GM18951 (cell line): Measurements from ENCODE around the gene THRB.

Experiments
- POLR2A ChIP-seq: IDR thresholded peaks from 4 replicates; pipeline ENCODE4 v1.6.1; 2011; ENCODE audit warnings: mild to moderate bottlenecking; ENCODE audit not compliant: insufficient read length, insufficient read depth; ENCODE audit errors: extremely low read depth
- in situ Hi-C: fragments of 300-500 bp; cut with MboI; formaldehyde crosslinking; loops from one replicate; pipeline ENCODE4 v1.12.0; 2022; ENCODE audit warnings: low sequenced_read_pairs, mixed read lengths, inconsistent platforms; ENCODE audit not compliant: unreplicated experiment

Gene THRB

DNA sequence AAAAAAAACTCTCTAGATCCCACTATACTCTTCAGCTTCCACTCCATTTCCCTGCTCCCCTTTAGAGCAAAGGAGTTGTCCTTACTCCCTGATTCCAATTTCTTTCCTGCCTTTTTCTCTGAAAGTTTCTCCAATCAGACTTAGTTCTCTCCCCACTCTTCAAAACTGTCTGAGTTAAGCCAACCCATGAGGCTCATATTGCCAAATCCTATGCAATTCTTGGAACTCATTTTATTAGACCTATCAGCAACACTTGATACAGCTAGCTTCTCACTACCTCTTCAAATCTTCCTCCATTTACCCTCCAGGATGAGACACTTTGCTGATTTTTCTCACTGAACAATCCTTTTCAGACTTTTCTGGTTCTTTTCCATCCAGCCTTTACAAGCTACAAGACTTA lies 233.1 kb downstream of the THRB start:
- in situ Hi-C loops: no loop called here
- no peak for TF ChIP-seq POLR2A

DNA sequence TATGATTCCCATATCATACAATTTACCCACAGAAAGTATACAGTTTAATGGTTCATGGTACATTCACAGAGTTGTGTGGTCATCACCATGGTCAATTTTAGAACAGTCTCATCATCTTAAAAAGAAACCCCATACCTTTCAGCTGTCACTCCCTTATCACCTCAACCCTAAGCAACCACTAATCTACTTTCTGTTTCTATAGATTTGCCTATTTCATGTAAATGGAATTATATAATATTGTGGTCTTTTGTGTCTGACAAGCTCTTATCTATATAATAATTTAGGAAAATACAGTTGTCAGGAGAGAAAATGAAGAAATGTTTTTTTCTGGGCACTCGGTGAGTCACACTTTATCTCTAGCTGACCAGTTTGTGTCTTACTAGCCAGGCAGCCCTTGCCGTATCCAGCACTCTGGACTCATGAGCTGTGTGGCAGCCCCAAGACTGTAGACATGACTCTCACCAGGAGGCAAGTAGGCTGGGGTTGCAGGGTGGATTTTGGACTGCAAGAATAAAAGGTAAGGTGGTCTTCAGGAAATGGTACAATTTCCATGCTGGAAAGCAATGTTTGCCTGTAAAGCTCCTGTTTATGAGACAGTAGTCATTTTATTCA lies 234.6 kb downstream of the THRB start:
- in situ Hi-C loops: no loop called here
- no peak for TF ChIP-seq POLR2A

DNA sequence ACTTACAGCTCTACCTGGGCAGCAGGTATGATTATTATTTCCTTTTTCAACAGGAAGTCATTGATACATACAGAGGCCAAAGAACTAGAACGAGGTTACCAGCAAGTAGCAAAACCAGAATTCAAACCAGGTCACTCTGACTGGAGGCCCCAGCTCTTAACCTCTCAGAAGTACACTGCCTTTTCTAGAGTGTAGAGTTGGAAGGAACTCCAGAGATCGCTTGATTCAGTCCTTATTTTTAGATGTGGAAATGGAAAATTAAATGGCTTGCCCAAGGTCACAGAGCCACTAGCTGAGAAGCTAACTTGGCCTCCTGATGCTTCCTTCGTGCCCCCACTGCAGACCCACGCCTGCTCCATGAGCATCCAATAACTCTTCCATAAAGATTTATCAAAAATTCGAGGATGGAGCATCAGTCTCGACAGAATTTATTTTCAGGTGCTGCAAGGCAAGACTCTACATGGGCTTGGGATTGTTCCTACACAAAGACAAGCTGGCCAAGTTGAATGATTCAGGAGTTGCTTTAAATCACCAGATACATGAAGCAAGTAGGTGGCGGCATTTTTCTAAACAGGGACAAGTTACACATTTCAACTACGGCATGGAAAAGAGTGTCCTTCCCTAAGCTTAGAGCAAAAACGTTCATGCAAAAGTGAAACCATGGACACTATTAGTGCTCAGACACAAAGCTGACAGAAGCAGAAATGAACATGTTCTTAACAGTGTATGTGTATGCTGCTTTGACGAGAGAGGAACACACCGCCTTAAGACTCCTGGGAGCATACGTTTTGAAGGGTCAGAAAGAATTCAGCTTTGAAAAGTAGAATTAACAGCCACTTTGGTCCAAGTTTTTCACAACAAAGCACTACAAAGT lies 235.7 kb downstream of the THRB start:
- in situ Hi-C loops: no loop called here
- TF ChIP-seq POLR2A: no peak

DNA sequence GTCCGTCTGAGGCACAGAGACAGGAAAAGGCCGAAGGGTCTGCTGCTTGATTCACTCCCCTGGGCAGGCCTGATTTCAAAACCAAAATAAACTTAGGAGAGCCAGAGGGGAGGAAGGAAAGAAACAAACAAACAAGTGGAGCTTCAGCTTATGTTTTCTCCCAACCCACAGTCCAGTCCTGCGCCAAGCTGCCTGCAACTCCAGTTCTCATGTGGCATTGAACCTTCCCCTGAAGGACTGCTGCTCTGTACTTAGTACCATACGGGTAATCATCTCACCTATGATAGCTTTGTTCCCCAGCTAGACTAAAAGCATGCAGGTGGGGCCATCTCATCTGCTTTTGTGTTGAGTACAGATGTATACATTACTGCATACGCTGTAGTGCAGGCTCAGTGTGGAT lies 236.4 kb downstream of the THRB start:
- in situ Hi-C loops: no loop called here
- no peak for TF ChIP-seq POLR2A

DNA sequence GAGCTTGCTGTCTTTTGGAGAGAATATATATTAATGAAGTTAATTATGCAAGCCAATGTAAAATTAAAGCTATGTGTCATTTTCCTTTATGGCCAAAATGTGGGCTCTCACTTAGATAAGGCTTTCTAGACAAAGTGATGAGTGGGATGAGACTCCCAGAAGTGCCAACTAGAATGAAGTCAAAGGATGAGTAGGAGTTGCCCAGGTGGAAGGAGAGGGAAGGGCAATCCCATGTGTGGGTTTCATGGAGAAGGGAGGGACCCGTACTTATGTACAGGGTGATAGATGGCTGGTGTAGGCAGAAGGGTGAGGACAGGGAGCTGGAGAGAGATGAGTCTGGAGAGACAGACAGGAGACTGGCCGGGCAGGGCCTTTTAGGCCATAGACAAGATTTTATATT lies 239.2 kb downstream of the THRB start:
- in situ Hi-C loops: no loop called here
- no peak for TF ChIP-seq POLR2A

DNA sequence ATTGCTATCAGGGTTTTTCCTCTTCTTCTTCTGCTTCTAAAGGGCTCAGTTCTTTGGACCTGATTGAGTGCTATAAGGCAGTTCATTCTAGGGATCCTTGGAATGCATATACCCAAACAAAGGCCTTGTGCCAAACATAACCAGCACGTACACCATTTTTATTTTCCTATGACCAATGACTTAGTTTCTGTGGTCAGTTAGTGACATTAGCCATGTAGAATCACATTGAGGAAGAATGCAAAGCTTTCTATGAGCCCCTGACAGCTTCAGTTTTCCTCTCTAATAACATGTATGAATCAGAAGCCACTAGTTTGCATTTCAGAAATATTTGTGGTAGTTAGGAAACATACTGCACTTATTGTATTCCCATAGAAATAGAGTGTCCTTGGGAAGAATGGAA lies 240.0 kb downstream of the THRB start:
- in situ Hi-C loops: no loop called here
- no peak for TF ChIP-seq POLR2A

DNA sequence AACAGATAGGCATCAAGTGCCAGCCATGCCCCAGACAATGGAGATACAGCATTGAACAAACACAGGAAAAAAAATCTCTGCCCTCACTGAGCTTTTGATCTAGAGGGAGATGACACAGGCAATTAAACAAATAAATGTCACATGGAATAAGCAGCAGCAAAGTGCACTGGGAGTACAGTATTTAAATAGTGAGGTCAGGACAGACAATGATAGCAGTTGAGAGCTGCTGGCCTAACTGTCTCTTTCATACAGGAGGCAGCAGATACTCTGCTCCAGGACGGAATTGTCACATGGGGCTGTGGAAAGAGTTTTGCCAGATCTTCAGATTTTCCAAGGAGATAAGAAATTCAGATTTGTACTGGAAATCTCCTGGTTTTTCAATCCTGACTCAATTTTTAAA lies 241.3 kb downstream of the THRB start:
- in situ Hi-C loops: no loop called here

DNA sequence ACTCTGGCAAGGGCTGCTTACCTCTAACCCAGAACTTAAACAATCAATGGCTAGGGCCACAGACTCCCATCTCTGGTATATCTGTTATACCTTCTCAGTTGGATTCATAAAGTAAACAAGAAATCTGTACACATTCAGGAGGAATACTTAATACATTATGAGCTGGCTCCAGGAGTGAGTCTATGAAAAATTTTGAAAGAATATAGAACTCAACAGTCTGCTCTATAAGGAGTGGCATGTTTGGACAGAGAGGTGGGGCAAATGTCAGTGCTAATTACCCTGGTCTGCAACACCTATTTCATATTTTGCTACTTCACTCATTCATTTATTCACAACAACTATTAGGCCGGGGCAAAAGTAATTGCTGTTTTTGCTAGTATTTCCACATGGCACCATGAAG lies 245.1 kb downstream of the THRB start:
- TF ChIP-seq POLR2A: no peak
- in situ Hi-C loops: loop anchor here (25.0 kb wide), 1 partner anchor 362 kb away; no protein-coding TSS in a partner anchor

More for the DNA sequence above, 241.3 kb downstream of the THRB start:
- no peak for TF ChIP-seq POLR2A

DNA sequence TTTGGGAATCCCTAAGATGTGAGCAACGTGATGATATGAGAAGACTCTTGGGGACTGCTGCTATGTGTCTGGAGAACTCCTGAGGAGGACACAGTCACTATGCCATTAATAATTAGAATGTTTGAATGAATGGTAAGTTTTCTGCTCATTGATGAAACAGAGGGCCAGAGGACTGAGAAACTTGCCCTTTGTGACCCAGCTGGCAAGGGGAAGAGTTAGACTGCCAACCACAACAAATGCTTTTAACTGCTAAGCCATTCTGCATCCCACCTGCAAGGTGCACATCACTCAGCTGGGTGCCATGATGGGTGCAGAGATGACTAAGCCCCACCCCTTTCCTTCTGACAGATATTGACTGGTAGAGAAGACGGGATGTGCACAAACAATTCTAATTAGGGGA lies 249.6 kb downstream of the THRB start:
- in situ Hi-C loops: loop anchor here (25.0 kb wide), 1 partner anchor 358 kb away; no protein-coding TSS in a partner anchor

DNA sequence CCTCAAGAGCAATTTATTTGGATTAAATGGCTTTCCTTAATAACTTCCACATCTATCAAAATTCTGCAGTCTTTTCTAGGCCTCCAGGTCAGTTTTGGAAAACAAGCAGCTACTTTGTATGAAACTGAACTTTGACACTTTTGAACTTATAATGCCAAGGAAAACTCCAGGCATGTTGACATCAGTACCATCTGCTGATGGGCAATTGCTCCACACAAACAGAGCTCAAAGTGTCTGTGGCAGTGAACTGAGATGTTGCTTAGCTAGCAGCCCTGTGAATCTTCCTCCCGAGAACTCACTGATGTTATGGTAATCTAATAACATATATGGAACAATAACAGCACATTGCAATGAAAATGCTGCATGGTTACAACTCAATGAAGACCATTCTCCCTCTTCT lies 250.2 kb downstream of the THRB start:
- in situ Hi-C loops: loop anchor here (25.0 kb wide), 1 partner anchor 357 kb away; no protein-coding TSS in a partner anchor
- TF ChIP-seq POLR2A: no peak

More for the DNA sequence above, 249.6 kb downstream of the THRB start:
- no peak for TF ChIP-seq POLR2A

DNA sequence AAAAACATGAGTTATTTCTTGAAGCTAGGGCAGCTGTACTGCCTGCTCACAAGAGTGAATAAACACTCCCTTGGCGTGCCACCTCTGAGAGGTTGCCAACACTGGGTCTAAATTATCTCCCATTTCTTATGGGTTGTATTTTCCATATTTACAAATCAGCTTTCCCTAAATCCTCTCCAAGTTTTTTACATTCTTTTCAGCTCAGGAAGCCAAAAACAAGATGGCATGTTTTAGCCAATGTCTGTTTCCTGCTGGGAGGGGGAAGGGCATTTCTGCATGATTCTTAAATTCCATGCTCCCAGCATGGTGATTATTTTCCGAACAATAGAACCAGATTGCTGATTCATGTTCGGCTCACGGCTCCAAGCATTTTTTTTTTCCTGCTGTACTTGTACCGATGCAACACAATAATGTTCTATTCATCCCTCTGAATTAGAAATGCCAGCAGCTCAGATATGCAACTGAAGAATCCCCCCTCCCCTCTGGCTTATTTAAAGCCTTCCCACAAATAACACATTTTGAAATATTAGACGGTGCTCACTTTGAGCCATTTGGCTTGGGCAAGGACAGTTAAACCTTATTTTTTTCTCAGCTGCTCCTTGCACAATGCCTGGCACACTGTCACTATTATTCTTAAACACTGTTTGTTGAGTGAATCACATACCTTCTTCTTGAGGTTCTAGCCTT lies 252.5 kb downstream of the THRB start:
- in situ Hi-C loops: loop anchor here (25.0 kb wide), 1 partner anchor 355 kb away; no protein-coding TSS in a partner anchor

DNA sequence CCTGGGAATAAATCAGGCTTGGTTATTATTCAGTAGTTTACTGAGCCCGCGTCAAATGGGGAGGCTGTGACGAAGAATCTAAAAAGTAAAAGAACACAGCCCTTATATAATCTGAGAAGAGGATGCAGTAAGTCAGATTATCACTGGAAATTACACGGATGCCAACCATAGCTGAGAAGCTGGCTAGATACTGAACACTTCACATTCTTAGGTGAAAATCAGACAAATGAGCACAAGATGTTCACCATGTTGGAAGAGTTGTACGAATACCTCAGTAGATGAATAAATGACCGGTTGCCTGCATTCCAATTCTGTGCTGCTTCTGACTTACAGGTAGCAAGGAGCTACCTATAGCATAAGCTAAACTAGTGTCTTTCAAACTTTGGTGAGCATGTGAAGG lies 254.3 kb downstream of the THRB start:
- in situ Hi-C loops: loop anchor here (25.0 kb wide), 1 partner anchor 353 kb away; no protein-coding TSS in a partner anchor
- TF ChIP-seq POLR2A: no peak

More for the DNA sequence above, 252.5 kb downstream of the THRB start:
- TF ChIP-seq POLR2A: no peak

DNA sequence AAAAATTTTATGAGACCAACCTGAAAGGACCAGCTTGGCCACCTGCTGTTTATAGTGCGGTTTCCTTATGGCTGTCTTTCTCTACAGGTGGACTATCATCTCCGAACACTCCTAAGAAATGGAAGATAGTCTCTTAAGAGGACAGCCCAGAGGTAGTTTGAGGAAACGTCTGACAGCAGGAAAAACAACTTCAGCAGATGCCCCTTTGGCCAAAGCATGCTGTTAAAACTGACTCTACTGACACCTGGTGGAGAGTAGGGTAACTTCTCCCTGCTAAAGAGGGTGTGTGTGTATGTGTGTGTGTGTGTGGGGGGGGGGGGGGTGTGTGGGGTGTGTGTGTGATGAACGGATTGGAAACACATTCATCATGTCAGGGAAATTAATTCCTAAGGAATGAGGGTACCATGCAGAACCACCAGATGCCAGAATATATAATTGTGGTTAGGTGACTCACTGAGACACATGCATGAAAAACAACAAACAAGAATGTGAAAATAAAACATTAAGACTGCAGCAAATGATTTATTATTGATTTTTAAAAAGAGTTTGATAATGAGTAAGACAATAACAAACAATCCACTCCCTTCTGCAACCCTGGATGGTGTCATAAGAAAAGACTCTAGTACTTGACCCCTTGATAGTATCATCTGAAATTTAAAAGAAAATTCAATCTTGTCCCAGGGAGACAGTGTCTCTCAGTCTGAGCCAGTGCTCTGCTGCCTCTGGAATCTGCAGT lies 256.5 kb downstream of the THRB start:
- in situ Hi-C loops: loop anchor here (10.0 to 25.0 kb wide), 2 partner anchors 233 to 351 kb away; no protein-coding TSS in a partner anchor
- TF ChIP-seq POLR2A: no peak

DNA sequence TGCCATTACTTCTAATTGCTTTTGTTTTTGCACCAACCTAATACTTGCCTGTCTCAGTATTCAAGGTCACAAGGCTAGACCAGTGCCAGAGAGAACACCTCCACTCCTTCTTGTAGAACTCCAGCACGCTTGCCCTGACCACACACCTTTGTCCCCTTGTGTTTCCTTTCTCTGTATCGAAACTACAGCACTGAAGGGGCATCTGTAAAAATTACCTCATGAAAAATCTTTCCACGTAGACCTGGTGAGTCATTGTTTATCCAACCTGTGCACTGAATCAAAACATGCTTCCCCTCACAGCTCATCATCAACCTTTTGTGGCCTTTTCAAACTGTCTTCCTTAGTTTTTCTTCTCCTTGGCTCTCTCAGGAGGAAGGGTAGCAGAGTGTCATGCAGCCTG lies 259.5 kb downstream of the THRB start:
- in situ Hi-C loops: loop anchor here (10.0 to 25.0 kb wide), 2 partner anchors 230 to 348 kb away; no protein-coding TSS in a partner anchor
- no peak for TF ChIP-seq POLR2A
